Fibroblast of skin of back (primary cell): ENCODE measurements around the gene AUTS2.

Source experiments
- DNase-seq: peaks from one replicate; pipeline ENCODE4 v3.0.0-alpha.2; 2013

The AUTS2 gene

DNA sequence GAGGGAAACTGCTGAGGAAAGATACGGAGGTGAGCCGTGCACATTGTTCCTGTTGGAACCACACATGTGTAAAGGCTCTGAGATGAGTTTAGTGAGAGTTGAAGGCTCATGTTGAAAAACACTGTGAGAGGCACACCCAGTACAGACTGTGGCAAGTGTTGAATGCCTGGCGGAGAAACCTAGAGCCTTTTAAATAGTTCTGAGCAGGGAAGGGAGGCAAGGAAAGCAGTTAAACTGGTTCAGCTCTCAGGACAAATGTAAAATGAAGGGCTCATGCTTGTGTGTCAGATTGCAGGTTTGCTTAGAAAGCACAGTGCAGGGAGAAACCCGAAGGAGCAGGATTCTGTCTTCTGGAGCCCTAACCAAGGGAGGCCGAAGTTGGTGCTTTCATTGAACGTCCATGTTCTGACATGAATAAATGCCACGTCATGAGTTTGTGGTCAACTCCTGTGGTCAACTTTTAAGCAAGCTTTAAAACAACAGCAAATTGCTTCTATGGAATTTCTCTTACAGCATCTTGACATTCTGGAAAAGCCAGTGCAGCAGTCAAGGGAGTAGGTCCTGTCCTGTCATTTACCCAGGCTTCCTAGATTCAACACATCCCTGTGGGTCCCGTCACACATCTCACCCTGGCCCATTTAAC lies 882.8 kb downstream of the AUTS2 start:
- DNase-seq: peak; percentile 18

GRCh38 chr7:70481570-70482123 lies 883.4 kb downstream of the AUTS2 start:
- DNase-seq: no peak

DNA sequence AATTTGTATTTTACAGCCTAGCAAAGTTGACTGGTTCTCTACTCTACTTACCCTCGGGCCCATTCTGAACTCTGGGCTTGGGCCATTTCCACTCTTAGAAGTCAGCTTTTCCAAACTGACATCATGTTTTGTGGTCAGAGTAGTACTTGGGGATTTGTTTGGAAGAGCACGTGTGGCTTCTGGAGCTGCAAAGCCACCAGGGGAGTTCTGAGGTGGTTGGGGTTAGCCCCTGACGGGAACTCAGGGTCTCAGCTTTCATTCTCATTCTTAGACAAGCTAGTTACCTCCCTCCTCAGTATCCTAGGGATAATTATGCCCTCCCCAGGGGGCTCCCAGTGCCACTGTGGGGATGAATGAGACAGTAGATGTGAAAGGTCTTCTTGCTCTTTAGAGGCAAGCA lies 886.0 kb downstream of the AUTS2 start:
- DNase-seq: no peak

- no peak for DNase-seq
Observed at GRCh38 chr7:70486977-70487376, 888.7 kb downstream of the AUTS2 start.

GRCh38 chr7:70487428-70487827 lies 889.2 kb downstream of the AUTS2 start:
- DNase-seq: no peak

- DNase-seq: no peak
Observed at GRCh38 chr7:70487886-70488285, 889.6 kb downstream of the AUTS2 start.

GRCh38 chr7:70489813-70490212 lies 891.5 kb downstream of the AUTS2 start:
- DNase-seq: peak; percentile 24

- DNase-seq: no peak
Observed at GRCh38 chr7:70492625-70493024, 894.4 kb downstream of the AUTS2 start.

- no peak for DNase-seq
Observed at GRCh38 chr7:70494225-70495032, 896.2 kb downstream of the AUTS2 start.

GRCh38 chr7:70495033-70495376 lies 896.7 kb downstream of the AUTS2 start:
- DNase-seq: no peak

DNA sequence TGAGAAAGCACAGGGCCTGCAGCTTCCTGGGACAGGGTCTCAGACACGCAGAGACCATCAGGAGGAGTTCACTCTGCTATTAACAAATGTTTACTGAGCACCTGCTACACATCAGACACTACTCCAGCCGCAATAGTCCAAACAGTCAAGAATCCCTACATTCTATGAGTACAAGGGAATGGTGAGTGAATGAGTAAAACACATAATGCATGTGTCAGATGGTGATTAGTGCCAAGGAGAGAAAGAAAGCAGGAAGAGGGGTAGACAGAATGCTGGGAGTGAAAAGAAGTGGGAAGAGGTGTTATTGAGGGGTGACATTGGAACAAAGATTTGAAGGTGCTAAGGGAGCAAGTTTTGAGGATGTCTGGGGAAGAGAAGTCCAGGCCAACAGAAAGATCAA lies 899.5 kb downstream of the AUTS2 start:
- DNase-seq: no peak

DNA sequence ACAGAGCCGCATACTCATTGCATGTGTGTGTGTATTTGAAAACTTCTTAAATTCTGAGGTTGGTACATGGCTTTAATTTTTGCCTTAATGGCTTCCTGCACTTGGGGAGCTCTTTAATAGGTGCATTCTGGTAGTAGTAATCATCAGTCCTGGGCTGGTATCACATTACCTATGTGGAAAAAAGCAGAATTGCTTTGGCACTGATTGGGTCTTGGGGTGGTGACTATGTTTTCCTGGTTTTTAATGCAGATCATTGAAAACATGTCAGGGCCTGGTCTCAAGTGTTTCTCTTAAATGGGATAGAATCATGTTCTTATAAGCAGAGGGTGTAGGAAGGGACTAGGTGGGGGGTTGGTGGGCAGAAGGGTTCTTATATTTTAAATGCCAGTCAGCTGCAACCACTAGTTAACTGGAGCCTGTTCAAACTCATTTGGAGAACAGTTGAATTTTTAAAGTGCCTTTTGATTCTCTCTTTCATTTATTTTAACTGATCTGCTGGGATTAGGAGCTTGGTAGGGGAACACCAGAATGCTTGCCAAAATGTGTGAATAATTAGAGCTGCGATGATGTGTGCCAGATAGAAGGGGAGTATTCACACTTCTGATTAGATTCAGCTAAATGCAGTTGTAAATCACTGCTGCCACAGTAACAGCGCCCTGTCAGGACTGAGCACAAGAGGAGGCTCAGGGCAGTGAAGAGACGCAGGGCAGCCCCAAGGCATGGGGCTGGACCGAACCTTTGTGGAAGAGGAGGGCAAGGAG lies 900.1 kb downstream of the AUTS2 start:
- DNase-seq: no peak

DNA sequence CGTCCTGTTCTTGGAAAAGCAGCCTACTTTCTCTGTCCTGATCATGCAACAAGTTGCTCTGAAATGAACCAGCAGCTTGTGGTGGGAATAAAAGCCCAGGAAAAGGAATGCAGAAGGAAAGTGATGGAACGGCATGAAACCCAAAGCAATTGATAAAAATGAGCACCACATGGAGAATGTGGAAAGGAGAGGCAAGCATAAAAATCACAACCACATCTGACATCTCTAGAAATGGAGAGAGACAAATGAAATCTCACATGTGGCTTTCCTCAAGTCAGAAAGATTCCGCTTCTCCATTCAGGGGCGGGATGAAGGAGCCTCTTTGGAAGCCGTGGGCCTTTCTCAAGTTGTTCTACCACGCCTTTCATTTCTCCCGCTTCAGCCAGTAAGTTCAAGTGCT lies 902.0 kb downstream of the AUTS2 start:
- no peak for DNase-seq

GRCh38 chr7:70502117-70502863 lies 904.0 kb downstream of the AUTS2 start:
- no peak for DNase-seq

DNA sequence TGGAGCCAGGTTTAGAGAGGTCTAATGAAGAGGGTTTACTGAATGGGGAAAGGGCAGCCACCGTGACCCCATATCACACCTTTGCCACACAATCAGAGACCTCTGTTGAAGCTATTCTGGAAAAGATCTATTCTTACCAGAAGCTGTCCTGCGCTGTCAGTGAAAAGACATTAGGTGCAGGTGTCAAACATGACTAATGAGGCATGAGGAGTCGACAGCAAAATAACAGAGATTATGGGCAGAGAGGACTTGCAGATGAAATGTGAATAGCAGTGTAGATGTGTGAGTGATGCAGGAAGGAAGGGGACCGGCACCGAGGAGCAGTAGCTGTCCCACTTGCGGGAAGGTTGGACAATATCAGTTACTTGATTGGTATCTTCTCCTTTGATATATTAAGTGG lies 906.0 kb downstream of the AUTS2 start:
- DNase-seq: no peak

DNA sequence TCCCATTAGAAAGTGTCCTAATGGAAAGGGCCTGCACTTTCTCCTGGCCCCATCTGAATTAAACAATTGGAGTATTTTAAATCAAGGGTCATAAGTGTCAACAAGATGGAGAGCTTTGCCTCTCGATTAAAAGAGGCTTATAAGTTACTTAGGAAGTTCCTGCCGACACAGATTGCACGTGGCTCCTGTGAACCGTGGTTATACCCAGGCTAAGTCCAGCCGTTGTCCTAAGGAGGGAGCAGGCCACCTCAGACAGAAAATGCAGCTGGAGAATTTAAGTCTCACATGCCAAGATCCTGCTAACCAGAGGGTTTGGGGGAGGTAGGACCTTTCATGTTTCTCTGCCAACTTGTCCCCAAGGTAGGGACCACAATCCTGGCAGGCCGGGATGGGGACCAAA lies 907.2 kb downstream of the AUTS2 start:
- no peak for DNase-seq

DNA sequence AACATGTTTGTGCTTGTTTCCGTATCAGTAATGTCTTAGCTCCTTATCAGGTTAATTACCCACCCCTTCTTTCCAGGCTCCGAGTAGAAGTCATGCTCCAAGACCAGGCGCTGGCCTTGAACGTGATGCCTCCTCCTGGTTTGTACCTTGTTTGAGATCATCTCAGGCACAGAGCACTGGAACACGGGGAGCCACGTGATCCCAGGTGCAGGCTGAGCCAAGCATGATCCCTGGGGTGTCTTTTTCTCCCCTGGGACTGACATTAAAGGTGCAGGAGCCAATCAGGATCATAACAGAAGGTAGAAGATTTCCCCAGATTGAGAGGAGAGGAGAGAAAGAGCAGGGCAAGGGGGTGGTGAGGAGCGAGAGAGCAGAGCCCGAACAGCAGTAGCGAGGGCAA lies 907.6 kb downstream of the AUTS2 start:
- DNase-seq: no peak

DNA sequence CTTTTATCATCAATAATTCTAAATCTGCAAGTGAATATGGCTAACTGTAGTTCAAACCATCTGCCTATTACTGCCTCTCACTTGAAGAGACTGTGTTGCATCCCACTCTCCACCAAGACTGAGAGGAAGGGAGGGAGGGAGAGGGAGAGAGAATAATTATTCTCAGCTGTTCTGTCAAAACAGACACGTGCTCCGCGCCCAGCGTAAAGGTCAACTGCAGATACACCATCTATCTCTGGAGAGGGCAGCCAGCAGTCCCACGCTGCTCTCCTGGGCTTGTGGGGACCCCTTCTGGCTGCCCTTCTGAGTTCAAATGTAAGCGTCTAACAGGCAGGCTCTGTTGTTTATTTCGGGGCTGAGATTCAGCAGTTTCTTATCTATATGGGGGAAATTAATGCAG lies 908.2 kb downstream of the AUTS2 start:
- no peak for DNase-seq

DNA sequence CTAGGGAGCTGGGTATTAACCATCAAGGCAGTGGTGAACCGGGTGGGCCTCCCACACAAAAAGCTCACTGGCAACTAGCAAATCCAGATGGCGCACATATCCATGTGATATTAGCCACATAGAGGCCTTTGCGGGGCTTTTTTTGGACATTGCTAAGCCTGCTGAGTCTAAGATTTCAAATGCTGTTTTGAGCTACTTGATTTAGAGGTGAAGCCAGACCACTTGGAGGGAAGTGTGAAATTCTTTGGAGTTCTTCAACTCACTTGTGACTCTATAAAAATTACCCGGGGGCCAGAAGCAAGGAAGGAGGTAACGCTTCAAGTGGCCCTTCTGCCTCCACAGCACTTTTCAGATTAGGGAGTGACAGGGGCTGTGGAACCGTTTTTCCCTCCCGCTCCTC lies 913.9 kb downstream of the AUTS2 start:
- no peak for DNase-seq

DNA sequence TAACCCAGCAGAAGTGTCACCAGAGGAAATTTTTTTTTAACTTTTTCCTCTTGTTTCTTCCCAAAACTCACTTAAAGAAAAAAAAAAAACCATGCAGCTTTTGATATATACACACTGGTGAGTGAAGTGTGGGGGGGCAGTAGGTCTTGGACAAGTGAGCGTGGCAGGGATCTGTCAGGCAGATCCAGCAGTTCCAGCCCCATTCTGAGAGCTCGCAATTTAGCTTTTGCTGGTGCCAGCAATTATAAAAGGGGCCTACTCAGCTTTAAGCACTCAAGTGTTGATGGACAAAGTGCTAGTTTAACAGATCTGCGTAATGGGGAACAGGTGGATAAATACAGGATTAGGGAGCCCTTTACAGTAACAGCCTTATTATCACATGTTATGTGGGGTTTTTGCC lies 914.5 kb downstream of the AUTS2 start:
- no peak for DNase-seq

GRCh38 chr7:70520611-70521010 lies 922.3 kb downstream of the AUTS2 start:
- peak; percentile 71 for DNase-seq

GRCh38 chr7:70523249-70523988 lies 925.1 kb downstream of the AUTS2 start:
- DNase-seq: no peak
